Measurements from ENCODE around the gene NUP37.
A peak's percentile ranks its signal among the peaks of the same experiment; 100 is the strongest.

Gene NUP37

GRCh38 chr12:102062419-102062806 is 57.5 kb downstream of the NUP37 start:
- Histone ChIP-seq H3K4me1 (ENCODE audit: insufficient read depth, low read length) (no peaks in the 10 kb centered on the region), H3K9ac (ENCODE audit: low read depth, low read length) (peak overlapping the region; percentile 64; the same call in 1 of the 2 replicates), H3K36me3 (ENCODE audit: insufficient read depth, low read length) (no peaks in the 10 kb centered on the region), H3K9me3 (ENCODE audit: control insufficient read depth, insufficient read depth, low read length) (no peaks in the 10 kb centered on the region)

- H3K9ac ChIP-seq (ENCODE audit: low read depth, low read length), result peak within 1 kb of the TSS; percentile 64
- no peaks in the 10 kb centered on the region for H3K36me3 ChIP-seq (ENCODE audit: insufficient read depth, low read length)
- no peaks in the 10 kb centered on the region for H3K4me1 ChIP-seq (ENCODE audit: insufficient read depth, low read length)
- no peaks in the 10 kb centered on the region for H3K9me3 ChIP-seq (ENCODE audit: control insufficient read depth, insufficient read depth, low read length)
Measured at GRCh38 chr12:102061560-102062418, 58.1 kb downstream of the NUP37 start, which contains the start of gene WASHC3. Gene WASHC3 (minus strand): TSS chr12:102061991. CDS start chr12:102061962, 29 bp downstream.

- Histone ChIP-seq H3K4me1 (ENCODE audit: insufficient read depth, low read length) (no peaks in the 10 kb centered on the region), H3K36me3 (ENCODE audit: insufficient read depth, low read length) (no peaks in the 10 kb centered on the region), H3K9ac (ENCODE audit: low read depth, low read length) (peak overlapping the region; percentile 64; the same call in 1 of the 2 replicates), H3K9me3 (ENCODE audit: control insufficient read depth, insufficient read depth, low read length) (no peaks in the 10 kb centered on the region)
Measured at GRCh38 chr12:102061096-102061559, 58.8 kb downstream of the NUP37 start.

DNA sequence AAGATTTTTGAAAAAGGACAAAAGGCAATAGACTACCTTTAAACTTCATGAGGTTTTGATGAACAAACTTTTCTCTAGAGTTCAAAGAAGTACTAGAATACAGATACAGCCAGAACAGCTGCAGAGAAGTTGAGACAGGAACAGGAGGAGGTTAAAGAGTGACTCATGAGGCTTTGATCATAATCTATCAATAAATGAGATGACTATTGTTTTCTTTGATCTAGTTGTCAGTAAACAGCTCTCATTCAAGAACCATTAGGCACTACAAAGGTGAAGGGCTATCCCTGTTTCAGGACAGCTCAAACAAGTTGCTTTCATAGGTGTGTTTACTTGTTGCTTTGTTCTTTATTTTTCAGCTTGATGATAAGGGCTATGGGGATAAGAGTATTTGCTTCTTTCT is 60.6 kb downstream of the NUP37 start:
- Histone ChIP-seq H3K36me3 (ENCODE audit: insufficient read depth, low read length) (no peaks in the 10 kb centered on the region), H3K4me1 (ENCODE audit: insufficient read depth, low read length) (no peaks in the 10 kb centered on the region), H3K9me3 (ENCODE audit: control insufficient read depth, insufficient read depth, low read length) (no peaks in the 10 kb centered on the region), H3K9ac (ENCODE audit: low read depth, low read length) (no peak overlapping the region)

DNA sequence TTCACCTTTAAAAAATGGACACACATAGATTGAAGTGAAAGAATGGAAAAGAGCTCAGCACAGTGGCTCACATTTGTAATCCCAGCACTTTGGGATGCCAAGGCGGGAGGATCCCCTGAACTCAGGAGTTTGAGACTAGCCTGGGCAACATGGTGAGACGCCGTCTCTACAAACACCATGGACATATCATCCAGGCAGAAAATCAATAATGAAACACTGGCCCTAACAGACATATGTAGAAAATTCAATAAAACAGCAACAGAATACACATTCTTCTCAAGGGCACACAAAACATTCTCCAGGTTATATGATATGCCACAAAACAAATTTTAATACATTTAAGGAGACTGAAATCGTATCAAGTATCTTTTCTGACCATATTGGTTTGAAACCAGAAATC is 65.6 kb downstream of the NUP37 start:
- no peak overlapping the region for H3K9ac ChIP-seq (ENCODE audit: low read depth, low read length)
- H3K9me3 ChIP-seq (ENCODE audit: control insufficient read depth, insufficient read depth, low read length), result no peaks in the 10 kb centered on the region
- no peaks in the 10 kb centered on the region for H3K4me1 ChIP-seq (ENCODE audit: insufficient read depth, low read length)
- H3K36me3 ChIP-seq (ENCODE audit: insufficient read depth, low read length), result no peaks in the 10 kb centered on the region; the same call in 1 of the 2 replicates

DNA sequence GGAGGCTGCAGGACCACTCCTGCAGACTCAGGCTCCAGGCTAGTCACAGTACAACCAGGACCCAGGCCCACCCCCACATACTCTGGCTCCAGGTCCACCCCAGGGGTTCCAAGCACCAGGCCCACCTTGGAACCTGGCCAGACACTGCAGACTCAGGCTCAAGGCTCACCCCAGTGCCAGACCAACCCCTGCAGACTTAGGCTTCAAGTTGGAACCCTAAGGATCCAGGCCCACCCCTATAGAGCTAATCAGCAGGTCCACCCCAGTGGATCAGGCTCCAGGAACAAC is 66.9 kb downstream of the NUP37 start:
- Histone ChIP-seq H3K36me3 (ENCODE audit: insufficient read depth, low read length) (no peaks in the 10 kb centered on the region; the same call in 1 of the 2 replicates), H3K9me3 (ENCODE audit: control insufficient read depth, insufficient read depth, low read length) (no peaks in the 10 kb centered on the region), H3K9ac (ENCODE audit: low read depth, low read length) (no peak overlapping the region), H3K4me1 (ENCODE audit: insufficient read depth, low read length) (no peaks in the 10 kb centered on the region)

GRCh38 chr12:102052192-102053061 is 67.5 kb downstream of the NUP37 start:
- no peaks in the 10 kb centered on the region for H3K4me1 ChIP-seq (ENCODE audit: insufficient read depth, low read length)
- no peaks in the 10 kb centered on the region; the same call in 1 of the 2 replicates for H3K36me3 ChIP-seq (ENCODE audit: insufficient read depth, low read length)
- no peak overlapping the region for H3K9ac ChIP-seq (ENCODE audit: low read depth, low read length)
- no peaks in the 10 kb centered on the region for H3K9me3 ChIP-seq (ENCODE audit: control insufficient read depth, insufficient read depth, low read length)

DNA sequence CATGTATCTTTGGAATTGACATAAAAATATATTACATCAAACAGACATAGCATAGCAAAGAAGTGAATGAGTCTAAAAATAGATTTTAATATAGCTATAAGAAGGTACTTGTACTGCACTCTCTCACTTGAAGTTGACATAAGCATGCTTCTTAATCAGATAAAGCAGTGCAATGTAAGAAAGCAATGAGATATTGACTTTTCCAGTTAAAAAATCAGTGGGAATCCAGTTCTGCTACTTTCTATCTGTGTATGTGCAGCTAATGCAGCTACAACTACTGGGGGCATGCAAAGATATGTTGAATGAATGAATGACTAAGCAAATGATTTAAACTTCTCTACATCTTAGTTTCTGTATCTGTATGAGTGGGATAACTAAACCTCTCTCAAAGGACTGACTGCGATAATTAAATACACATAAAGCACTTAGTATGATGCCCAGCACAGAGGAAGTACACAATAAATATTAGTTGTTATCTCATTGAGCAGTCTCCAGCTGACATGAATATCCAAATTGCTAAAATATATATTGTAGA is 68.4 kb downstream of the NUP37 start:
- Histone ChIP-seq H3K9me3 (ENCODE audit: control insufficient read depth, insufficient read depth, low read length) (no peaks in the 10 kb centered on the region), H3K36me3 (ENCODE audit: insufficient read depth, low read length) (no peaks in the 10 kb centered on the region; the same call in 1 of the 2 replicates), H3K4me1 (ENCODE audit: insufficient read depth, low read length) (no peaks in the 10 kb centered on the region), H3K9ac (ENCODE audit: low read depth, low read length) (no peak overlapping the region)

GRCh38 chr12:102050660-102051430 is 69.1 kb downstream of the NUP37 start:
- no peaks in the 10 kb centered on the region for H3K4me1 ChIP-seq (ENCODE audit: insufficient read depth, low read length)
- H3K9ac ChIP-seq (ENCODE audit: low read depth, low read length), result no peak overlapping the region
- no peaks in the 10 kb centered on the region for H3K9me3 ChIP-seq (ENCODE audit: control insufficient read depth, insufficient read depth, low read length)
- no peaks in the 10 kb centered on the region; the same call in 1 of the 2 replicates for H3K36me3 ChIP-seq (ENCODE audit: insufficient read depth, low read length)

DNA sequence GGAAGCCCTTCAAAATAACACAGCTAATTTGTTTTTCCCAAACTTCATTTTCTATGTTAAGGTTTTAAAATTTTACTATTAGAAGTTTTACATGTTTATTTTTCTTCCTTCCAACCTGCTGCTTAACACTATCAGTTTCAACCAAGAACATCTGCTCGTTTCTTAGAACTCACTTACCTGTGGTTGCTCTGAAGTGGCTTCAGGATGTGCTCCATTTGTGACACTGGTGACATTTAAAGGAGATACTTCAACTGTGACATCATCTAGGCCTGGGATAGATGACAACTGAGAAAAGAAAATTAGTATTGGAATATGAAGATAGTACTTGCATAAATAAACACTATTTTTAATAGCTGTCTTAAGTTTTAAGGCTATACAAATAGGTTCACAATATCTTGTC is 76.0 kb downstream of the NUP37 start:
- no peaks in the 10 kb centered on the region for H3K4me1 ChIP-seq (ENCODE audit: insufficient read depth, low read length)
- H3K36me3 ChIP-seq (ENCODE audit: insufficient read depth, low read length), result no peaks in the 10 kb centered on the region
- H3K9me3 ChIP-seq (ENCODE audit: control insufficient read depth, insufficient read depth, low read length), result no peaks in the 10 kb centered on the region
- no peak overlapping the region for H3K9ac ChIP-seq (ENCODE audit: low read depth, low read length)

DNA sequence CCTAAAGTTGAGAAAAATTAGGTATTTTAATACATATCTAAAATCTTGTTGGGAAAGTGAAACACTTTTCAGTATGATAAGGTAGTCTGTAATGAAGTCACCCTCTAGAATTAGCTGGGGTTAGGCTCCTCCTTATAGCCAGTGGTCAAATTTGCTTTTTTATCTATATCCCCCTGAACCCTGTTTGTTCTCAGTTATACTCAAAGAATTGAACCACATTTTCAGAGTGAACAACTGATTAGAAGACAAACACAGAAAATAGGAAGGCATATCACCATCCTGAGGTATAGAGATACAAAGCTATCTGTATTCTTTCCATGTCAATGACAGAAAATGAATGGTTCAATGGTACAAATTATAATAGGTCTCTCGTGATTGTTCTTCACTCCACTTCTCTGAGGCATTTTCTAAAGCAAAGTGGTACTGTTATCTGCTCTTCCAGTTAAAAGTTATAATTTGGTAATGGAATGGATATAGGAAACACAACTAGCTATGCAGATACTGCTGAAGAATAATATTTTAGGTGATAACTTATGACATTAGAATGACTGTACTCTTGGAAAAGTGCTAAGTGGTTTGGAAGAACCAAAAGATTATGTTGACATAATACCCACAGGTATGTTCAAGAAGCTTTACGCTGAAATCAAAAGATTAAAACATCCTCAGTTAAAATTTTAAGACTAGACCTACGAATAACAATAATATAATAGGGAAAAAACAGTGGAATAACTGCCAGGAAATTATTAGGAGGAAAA is 85.7 kb downstream of the NUP37 start:
- H3K9ac ChIP-seq (ENCODE audit: low read depth, low read length), result no peak overlapping the region
- no peaks in the 10 kb centered on the region for H3K36me3 ChIP-seq (ENCODE audit: insufficient read depth, low read length)
- H3K4me1 ChIP-seq (ENCODE audit: insufficient read depth, low read length), result no peaks in the 10 kb centered on the region
- H3K9me3 ChIP-seq (ENCODE audit: control insufficient read depth, insufficient read depth, low read length), result no peaks in the 10 kb centered on the region

- no peaks in the 10 kb centered on the region for H3K36me3 ChIP-seq (ENCODE audit: insufficient read depth, low read length)
- no peaks in the 10 kb centered on the region for H3K4me1 ChIP-seq (ENCODE audit: insufficient read depth, low read length)
- no peak overlapping the region for H3K9ac ChIP-seq (ENCODE audit: low read depth, low read length)
- no peaks in the 10 kb centered on the region for H3K9me3 ChIP-seq (ENCODE audit: control insufficient read depth, insufficient read depth, low read length)
Measured at GRCh38 chr12:102031852-102032251, 88.1 kb downstream of the NUP37 start.

DNA sequence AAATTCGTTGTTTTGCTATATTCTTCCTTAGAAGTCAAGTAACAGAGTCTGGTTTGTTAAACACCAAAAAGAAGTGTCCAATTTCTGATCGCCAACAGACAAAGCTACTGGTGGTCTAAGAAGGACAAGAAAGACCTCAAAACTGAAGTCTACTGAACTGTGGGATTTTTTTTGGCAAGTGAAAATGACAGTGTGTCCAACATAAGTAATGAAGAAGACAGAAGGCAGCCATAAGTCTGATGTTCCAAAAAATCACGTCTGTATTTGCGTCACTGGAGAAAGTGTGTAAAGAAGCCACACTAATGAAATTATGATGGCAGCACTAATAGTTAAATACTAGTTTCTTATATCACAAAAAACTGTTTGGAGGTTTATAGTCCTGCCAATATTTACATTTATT is 90.8 kb downstream of the NUP37 start:
- H3K9ac ChIP-seq (ENCODE audit: low read depth, low read length), result no peak overlapping the region
- no peaks in the 10 kb centered on the region for H3K4me1 ChIP-seq (ENCODE audit: insufficient read depth, low read length)
- H3K9me3 ChIP-seq (ENCODE audit: control insufficient read depth, insufficient read depth, low read length), result no peaks in the 10 kb centered on the region
- no peaks in the 10 kb centered on the region for H3K36me3 ChIP-seq (ENCODE audit: insufficient read depth, low read length)

All from ES-I3 (cell line).